HG03432 (cell line): ENCODE results near the gene NR3C1.

Experiments used
- ATAC-seq: cut with Tn5 transposase; IDR thresholded peaks from one replicate; pipeline ENCODE4 v1.9.1; 2021; ENCODE audit warnings: mild to moderate bottlenecking, moderate library complexity; ENCODE audit not compliant: unreplicated experiment

The NR3C1 gene

DNA sequence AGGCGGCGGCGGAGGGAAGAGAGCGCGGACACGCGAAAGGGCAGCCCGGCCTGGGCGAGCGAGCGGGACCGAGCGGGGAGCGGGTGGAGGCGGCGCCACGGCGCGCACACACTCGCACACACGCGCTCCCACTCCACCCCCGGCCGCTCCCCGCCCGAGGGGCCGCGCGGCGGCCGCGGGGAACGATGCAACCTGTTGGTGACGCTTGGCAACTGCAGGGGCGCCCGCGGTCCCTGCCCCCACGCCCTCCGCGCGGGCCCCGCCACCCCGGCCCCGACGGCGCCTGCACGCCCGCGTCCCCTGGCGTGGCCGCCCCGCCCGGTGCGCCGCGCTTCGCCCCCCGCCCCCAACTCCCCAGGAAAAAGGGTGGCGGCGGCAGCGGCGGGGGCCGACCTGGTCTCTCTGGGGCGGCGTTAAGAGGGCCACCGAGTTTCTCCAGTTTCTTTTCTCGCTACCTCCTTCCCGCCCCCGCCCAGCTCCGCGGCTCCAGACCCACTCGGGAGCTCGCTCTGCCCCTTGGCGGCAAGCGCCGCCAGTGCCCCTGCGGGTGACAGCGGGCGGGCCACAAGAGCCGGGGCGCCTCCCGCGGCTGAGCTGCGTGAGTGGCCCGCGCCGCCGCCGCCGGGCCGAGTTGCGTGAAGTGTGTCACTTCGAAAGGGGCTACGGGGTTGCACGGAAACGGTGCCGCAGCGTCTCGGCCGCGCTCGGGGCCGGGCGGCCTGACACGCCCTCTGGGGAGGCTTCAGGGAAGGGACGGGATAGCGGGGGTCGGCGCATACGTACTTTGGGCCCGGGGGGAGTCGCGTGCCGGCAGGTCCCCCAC is at the start of gene NR3C1:
NR3C1 (minus strand) TSS at position 94 of the 823 bp plus-strand sequence. CDS start 2,847 bp downstream, outside the sequence.
- peak; percentile 65 for ATAC-seq

DNA sequence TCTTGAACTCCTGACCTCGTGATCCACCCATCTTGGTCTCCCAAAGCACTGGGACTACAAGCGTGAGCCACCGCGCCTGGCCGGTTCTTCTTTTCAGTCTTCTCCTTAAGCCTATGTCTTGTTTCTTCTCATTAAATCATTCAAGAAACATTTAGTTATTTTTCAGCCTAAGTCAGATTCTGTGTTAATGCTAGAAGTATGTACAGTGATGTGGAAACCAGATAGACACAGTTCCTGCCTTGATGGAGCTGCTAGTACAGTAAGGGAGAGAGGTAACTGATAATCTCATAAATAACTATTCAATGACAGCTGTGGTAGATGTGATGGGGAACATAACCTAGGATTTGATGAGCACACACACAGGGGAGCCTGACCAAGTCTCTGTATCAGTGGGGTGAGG is 46.3 kb upstream of the NR3C1 start:
- ATAC-seq = no peak

DNA sequence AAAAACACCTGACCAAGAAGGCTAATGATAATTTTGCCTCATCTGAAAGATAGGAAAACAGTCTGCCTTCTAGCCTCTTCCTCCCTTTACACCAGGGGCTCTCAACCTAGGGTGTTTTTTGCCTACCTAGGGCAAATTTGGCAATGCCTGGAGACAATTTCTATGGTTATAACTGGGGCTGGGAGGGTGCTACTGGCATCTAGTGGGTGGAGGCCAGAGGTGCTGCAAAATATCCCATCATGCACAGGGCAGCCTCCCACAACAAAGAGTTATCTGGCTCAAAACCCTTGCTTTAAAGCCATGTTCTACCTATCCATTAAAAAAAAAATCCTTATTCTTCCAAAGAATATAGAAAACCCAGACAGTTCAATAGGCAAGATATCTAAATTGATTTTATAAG is 45.0 kb upstream of the NR3C1 start:
- no peak for ATAC-seq

DNA sequence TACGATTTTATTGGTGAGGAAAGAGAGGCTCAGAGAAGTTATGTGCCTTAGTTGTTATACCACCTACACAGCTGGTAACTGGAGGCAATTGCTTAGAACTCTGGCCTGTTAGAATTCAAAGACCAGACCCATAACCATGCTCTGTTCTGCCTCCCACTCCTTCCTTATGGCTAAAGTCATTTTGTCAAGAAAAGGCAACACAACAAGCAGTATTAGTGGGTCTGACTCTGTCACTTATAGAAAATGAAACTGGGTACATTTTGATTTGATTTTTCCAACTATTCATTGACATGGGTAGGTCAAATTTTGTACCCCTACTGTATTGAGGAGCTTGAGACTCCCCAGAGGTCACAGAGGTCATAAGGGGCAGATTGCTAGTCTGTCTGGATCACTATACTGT is 44.5 kb upstream of the NR3C1 start:
- ATAC-seq = no peak

DNA sequence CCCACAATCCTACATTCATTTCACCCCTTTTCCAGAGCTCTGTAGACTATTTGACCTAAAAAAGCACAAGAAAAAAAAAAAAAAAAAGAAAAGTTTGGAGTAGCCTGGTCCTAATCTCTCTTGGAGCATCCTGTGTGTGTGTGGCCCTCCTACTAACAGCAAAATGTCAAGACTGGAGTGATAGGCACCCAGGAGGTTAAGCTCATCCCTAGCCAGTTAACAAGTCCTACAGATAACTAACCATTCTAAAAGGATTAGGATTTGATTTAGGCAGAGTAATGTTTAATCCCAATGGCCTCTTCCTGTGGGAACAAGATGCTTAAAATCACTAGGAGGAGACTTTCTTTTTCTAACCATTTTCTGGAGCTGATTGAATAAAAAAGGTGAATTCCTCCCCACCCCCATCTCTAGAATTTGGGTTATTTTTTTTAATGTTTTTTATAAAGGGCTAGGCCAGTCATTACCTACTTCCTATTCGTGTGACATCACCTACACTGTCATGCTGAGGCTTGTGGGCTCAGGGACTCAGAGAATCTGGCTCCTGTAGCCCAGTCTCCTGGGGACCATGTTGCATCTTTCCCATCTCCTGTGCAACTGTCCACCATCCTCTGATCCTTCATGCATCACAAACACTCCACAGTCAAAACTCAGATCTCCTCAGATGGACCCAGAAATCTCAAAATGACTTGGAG is 43.2 kb upstream of the NR3C1 start:
- peak; percentile 51 for ATAC-seq

DNA sequence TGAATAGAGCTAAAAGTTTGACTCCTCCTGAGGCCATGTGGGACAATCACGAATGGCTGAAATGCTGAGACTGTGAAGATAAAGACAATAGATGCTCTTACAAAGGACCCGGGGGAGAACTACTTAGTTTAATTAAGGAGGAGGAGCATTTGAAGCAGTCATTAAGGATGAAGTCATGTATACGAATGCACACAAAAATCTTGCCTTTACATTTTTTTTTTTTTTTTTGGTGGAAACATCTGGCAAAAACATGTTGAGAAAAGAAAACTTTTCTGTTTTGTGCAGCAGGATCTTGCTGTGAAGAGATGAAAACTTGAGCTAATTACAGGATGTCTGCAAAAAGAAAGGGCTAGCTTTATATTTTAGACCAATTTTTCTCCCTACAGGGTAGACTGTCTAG is 42.3 kb upstream of the NR3C1 start:
- no peak for ATAC-seq

DNA sequence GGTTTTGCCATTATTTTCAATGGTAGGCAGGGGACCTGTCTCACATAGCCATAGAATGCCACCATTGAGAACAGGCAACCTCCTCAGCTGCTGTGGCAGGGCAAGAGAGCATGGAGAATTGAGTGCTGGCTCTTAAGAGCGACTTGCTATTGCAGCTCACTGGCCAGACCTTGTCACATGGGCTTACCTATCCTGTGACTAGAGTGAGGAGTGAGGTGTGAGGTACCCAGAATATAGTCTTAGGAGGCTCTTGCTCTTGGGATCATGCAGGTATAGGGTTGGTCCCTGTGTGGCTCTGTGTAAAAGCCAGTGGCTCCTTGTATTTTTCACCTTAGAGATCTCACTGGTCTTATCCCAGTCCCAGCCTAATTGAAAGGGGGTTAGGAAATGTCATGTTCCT is 39.8 kb upstream of the NR3C1 start:
- ATAC-seq = no peak

DNA sequence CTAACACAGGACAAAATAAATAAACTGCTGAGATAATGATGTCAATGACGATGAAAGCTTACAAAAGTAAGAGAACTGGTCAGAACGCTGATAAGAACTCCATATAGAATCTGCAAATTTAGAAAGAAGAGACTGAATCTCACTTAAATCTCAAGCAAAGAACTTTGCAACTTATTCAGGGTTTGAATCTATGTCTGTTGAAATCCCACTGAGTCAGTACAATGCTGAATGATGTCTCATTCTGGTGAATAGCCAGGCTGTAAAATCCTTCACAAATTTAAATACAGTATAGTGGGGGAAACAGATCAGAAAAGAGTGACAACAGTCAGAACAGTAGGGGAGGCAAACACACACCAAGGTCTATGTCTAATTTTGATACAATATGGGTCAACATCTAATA is 38.9 kb upstream of the NR3C1 start:
- no peak for ATAC-seq

DNA sequence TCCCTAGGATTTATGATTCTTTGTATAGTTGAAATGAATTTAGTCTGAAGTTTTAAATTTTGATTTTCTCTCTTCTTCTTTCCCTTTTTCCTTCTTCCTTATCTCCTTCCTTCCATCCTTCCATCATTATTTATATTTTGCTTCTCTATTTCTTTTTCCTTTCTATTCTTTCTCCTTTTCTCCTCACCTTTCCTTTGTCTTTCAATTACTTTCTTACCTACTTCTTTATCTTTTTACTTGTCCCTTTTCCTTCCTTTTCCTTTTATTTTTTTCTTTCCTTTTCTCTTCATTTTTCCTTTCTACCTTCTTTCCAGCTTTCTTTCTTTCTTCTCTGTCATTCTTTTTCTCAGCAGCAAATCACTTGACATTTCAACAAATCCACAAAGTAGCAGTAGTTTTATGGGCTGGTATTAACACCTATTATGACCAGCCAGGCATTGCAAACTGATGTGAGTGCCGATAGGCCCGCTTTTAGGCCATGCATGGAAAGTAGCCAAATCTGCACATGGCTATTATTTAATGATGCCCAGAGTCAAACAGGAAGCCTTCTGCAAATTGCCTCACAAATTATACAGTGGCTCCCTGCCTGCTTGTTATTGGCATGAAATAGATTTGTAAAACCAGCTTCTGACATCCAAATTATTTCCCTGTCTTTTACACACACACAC is 37.1 kb upstream of the NR3C1 start:
- ATAC-seq = no peak

DNA sequence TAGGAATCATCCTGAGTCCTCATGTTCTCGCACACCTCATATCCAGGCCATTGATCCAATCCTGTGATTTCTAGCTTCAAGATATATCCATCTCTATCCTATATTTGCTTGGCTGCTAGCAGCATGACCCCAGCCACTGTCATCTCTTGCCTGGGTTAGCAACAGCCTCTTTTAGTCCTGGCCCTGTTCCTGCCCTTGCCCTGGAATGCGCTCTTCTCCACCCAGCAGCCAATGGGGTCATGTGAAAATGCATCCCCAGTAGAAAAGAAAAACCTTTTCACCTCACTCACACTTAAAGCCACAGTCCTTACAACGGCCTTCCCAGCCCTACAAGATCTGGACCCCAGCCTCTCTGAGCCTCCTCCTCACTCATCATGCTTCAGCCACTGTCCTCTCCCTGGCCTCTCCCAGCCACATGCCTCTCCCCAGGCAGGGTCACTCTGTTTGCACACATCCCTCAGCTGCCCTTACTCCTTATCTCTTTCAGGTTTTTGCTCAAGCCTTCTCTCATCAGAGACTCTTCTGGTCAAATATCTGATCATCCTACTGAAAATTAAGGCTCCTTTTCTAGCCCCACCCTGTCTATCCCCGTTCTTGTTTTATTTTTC is 34.3 kb upstream of the NR3C1 start:
- ATAC-seq = no peak

DNA sequence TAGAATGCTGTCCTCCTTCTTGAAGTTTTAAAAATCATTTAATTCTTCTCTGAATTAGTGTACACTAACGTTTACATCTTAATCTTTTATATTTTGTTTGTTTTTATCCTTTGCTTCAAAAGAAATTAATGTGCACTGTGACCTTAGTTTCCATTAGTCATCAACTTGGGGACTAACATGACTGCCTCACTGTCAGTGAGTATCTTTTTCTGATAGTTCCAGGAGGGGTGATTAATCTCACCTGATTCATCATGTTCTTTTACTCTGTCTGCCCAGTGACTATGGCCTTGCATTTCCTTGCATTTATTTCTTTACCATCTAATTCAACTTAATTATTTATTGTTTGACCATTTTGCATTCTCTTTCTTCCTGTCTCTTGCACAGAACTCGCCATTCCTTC is 33.4 kb upstream of the NR3C1 start:
- ATAC-seq = no peak

DNA sequence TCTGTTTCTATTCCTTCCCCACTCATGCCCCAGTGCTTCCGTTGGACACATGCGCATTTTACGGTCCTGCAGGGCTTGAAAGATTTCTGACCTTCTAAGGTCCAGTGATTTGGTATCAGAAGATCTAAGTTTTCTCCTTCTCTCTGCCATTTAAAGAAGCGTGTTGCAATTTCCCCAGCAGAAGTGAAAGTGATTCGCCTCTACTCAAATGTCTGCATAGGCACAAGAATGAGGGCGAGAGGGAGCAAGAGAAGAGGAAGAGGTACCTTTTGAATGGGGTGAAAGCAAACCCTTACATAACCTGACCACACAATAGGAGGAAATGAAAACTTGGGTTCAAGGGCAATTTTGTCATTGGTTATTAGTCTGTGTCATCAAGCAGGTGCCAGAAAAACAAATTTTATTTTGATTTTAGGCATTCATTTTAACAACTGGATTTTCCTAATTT is 31.7 kb upstream of the NR3C1 start:
- ATAC-seq = peak; percentile 87

DNA sequence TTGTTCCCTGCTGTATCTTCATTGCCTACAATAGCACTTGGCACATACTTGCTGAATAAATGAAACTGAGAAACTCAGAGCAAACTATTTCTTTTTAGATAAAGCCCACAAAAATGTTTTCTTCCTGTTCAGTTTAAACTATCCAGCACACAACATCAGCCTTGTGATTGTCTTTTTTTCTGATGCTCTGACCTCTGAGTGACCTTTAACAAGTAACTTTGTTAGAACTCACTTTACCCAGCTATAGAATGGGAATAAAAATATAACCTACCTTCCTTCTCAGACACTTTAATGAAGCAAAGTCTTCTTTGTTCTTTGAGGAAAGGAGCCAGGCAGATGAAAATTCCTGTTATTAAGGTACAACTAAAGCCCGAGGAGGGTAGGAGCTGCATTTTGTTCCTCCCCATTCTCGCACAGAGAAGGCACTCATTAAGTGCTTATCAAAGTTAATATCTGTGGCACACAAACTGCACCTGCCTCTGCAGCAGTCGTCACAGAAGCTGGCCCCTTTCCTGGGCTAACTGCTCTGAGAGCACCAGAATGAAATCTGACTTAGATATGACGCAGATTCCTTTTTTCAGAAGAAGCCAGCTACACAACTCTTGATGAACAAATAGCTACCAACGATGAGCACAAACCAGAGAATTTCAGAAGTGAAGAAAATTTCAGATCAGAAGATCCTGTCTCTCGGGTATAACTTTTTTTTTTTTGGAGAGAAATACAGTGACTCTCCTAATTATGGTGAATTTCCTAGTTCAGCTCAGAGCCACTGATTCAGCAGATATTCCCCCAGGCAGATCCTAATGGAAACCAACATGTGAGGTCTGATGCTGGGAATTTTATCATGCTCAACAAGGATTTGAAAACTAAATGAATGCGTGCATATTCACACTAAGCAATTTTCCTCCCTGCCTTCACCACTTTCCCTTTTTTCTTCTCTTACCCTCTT is 31.0 kb upstream of the NR3C1 start:
- peak; percentile 22 for ATAC-seq

DNA sequence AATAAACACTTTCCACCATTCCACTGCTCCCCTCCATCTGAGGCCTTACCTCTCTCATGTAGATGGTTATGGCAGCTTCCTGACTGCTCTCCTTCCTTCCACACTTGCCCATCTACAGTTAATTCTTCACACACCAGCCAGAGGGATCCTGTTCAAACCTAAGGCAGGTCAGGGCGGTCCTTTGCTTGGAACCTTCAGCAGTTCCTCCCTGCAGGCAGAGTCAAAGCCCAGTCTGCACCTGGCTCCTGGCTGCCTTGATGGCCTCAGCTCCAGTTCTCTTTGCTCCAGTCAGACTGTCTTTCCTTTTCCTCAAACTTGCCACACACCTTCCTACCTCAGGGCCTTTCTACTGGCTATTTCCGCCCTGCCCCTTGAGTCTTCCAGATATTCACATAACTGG is 30.2 kb upstream of the NR3C1 start:
- no peak for ATAC-seq

DNA sequence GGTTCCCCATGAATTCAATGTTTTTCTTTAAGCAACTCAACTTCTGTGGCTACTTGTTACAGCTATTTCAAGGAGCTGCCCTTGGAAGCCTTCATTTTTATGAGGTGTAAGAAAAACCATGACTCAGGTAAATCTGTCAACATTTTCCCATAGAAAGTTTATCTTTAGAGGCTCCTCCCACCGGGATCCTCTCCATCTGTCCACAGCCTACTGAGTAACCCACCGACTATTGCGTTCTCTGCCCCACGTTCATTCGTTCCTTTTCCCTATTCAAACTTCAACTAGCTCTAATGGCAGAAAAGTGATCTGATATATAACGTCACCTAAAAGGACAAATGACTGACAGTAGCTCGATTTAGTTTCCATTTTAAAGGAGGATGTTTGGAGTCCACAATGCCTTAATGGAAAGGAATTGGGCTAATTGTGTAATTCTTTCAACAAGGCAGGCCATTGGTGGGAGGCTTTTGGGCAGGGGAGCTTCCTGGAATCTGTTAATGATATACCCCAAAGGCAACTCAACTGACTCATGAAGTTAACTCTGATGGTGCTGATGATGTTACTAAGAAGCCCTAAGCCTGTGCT is 29.3 kb upstream of the NR3C1 start:
- ATAC-seq = no peak

DNA sequence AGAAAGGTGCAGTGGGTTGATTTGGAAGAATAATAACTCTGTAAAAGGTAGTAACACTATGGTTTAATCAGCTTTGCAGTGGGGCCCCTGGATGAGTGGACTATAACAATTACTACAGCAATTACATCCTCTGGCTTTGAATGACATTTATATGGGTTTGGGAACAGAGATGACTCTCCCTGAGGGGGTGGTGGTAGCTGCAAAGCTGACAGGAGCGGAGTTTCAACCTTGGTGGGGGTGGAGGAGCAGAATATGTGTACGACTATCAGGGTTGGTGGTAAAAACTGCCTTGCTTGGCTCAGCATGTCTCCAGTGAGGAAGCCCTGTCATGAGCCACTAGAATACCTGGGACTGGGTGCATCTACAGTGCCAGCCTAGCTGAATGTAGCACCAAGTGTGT is 28.3 kb upstream of the NR3C1 start:
- no peak for ATAC-seq

DNA sequence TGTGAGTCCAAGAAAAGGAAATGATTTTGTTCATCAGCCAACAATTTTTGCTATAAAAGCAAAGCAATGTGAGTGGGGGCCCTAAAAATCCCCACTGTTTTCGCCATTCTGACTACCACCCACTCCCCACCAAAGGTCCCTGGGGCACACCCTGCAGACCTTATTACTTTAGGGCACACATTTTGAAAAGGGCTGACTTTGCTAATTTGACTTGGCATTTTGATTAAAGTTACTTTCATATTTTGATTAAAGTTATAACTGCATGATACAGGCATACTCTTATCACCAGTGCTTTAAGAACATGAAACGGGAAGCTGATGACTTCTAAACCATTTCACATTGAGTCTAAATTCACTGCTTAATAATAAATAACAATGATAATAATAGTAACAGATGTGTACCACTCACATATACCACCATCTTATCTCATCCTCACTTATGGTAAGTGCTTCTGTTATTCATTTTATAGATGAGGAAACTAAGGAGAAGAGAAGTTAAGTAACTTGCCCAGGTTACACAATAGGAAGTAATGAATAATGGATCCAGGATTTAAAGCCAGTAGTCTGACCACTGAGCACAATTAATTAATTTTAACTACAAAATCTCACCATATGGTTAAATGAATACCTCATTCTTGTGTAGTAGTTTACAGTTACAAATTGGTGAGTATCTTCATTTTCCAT is 25.4 kb upstream of the NR3C1 start:
- ATAC-seq = no peak

DNA sequence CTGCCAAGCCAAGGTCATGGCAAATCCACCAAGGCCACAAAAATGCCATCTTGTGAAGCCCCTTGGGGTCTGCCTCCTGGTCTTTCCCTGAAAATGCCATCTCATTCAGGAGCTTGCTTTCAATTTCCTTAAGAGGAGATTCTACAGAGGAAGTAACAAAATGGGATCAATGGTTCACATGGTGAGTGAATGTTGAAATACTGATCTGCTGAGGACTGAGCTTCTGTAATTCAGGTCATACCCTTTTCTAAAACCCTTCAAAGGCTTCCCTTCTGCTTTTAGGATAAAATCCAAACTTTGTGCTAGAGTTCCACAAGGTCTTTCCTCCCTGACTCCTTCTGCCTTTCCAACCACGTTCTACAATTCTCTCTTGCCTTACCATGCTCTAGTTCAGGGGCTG is 24.7 kb upstream of the NR3C1 start:
- no peak for ATAC-seq

DNA sequence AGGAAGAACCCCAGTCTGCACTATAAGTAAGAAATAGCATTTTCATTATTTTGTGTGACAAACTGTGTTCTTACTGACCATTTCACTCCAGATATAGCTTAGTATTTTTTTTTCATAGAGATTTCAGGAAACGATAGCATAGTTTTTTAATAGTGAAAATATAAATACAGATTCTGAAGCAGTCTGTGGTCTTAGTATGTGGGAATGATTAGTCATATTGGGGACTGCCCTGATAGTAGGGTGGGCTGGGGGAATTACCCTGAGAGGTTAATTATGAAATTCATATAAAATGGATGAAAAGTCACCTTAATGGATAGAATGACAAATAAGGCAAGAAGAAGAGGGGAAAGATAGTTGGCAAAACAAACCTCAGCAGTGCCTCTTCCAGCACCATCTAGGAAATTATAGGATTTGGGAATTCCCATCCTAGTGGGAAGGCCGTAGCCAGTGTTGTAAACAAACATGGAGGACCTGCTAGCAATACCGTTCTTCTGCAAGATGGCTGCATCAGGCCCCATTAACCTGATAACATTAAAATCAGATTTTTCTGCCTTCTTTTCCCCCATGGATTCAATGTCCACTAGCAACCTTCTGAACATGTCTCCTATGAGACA is 23.7 kb upstream of the NR3C1 start:
- ATAC-seq = peak; percentile 54
